T-helper 2 cell treated with Interferon-gamma antibody and Interleukin-4, amounts not matched to agents 100 ng/mL and 5 ng/mL, for 36 hours (primary cell): Measurements from ENCODE around the gene TOMM22. TPM values are rescaled to one million over a fixed set of nuclear protein-coding genes. Genes with fewer than 3 reads are reported as not detected.
"Not testable (repeated sequence)": the region's sequence is repeated elsewhere in the genome, so short reads cannot be mapped to it uniquely, and the experiment has no call there.

Source experiments
- intact Hi-C: fragments of 100-400 bp; cut with micrococcal nuclease; formaldehyde crosslinking; loops from one replicate; pipeline ENCODE4 v1.15.1; 2023
- total RNA-seq: library from RNA; stranded (reverse); gene quantifications from 2 replicates; pipeline ENCODE4 v1.2.3, GENCODE V29; 2022

Gene TOMM22
- total RNA-seq, result 101 and 113 TPM in 2 replicates

GRCh38 chr22:38681582-38682335 is at the start of gene TOMM22:
TSS of gene TOMM22 (plus strand) at chr22:38681957. CDS start at chr22:38681979, 22 bp downstream.
- intact Hi-C loops, result loop anchor here (1.0 to 2.0 kb wide), 2 partner anchors 19 to 24 kb away; partner anchors contain the start of gene JOSD1

- intact Hi-C loops, result no loop called here
Observed at GRCh38 chr22:38632528-38632927, 49.2 kb upstream of the TOMM22 start.

- intact Hi-C loops, result no loop called here
Observed at GRCh38 chr22:38638216-38638615, 43.5 kb upstream of the TOMM22 start.

DNA sequence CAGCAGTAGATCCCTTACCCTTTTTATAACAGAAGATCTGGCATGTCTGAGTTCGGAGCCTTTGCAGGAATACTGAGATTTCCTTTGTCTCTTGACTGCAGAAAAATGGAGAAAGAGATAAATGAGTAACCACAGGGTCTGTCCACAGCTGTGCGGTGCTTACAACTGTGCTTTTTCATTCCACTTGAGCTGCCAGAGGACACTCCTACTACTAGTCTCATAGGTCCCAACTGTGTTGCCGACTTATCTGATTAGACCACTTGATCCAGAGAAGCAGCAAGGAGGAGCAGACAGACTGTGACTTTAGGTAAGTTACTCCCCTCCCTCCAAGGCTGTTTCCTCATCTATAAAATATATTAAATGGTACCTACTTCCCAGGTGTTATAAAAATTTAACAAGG is 43.0 kb upstream of the TOMM22 start:
- intact Hi-C loops, result no loop called here

GRCh38 chr22:38641476-38642040 is 40.2 kb upstream of the TOMM22 start:
- intact Hi-C loops, result no loop called here

DNA sequence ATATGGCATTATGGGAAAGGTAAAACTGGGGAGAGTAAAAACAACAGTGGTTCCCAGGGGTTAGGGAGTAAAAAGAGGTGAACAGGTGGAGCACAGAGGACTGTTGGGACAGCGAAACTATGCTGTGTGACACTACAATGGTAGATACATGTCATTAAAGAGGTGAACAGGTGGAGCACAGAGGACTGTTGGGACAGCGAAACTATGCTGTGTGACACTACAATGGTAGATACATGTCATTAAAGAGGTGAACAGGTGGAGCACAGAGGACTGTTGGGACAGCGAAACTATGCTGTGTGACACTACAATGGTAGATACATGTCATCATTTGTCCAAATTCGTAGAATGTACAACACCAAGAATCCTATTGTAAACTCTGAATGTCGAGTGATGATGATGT is 37.5 kb upstream of the TOMM22 start:
- intact Hi-C loops, result not testable (repeated sequence)

DNA sequence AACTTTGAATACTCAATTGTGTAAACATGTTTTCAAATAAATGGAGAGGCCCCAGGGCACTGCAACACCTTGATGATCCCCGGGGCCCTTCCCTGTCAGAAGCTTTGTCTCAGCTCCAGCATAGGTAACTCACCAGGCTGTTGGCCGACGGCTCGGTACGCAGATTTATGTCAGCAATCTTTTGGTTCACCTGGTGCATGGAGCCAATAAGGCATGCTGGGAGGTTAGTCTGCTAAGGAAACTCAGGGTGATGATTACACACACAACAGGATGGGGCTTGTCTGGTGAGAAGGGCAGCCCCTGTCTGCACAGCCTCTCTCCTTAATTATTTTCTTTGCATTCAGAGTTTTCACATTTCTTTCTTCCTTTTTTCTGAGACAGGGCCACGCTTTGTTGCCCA is 36.3 kb upstream of the TOMM22 start:
- intact Hi-C loops, result no loop called here

DNA sequence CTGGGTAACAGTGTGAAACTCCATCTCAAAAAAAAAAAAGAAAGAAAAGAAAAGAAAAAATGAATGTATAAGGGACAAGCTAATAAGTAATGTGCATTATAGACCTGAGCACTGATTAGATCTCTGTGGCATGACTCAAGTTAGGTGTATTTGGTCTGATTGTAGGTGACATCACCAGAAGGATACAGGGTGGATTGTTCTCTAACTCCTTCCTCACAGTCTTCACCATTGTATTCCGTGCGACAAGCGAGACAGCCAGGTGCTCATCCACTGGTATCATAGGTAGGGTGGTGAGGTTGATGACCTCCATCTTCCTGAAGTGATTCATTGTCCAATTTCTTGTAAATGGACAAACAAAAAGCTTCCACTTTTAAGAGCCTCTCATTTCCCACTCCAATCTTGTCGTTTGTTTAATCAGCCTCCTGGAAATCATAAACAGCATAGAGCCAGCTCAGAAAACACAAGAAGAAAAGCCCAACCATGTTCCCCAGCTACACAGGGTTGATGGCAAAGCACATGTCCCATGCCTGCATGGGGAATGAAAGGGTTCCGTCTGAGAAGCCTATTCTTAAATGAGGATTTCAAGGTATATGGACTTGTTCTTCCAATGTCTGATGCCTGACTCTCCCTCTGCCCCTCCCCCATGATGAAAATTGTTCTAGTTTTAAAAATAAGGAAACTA is 31.8 kb upstream of the TOMM22 start:
- intact Hi-C loops, result no loop called here

GRCh38 chr22:38652859-38653258 is 28.9 kb upstream of the TOMM22 start:
- intact Hi-C loops, result no loop called here

DNA sequence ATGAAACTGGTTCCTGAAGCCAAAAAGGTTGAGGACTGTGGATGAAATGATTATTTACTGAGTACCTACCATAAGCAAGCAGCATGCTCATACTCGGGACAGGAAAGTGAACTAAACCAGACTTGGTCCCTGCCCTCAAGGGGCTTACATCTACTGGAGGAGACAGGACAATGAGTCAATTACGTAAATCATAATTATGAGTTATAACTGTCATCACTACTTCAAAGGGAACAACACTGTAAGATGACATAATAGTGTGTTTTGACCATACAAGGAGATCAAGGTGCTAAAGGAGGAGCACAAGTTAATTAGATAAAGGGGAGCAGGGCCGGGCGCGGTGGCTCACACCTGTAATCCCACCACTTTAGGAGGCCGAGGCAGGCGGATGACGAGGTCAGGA is 28.0 kb upstream of the TOMM22 start:
- intact Hi-C loops, result no loop called here

GRCh38 chr22:38655519-38656255 is 26.1 kb upstream of the TOMM22 start:
- intact Hi-C loops, result loop anchor here (1.0 kb wide), 2 partner anchors 45 to 149 kb away; partner anchors contain the start of genes DDX17 and JOSD1

DNA sequence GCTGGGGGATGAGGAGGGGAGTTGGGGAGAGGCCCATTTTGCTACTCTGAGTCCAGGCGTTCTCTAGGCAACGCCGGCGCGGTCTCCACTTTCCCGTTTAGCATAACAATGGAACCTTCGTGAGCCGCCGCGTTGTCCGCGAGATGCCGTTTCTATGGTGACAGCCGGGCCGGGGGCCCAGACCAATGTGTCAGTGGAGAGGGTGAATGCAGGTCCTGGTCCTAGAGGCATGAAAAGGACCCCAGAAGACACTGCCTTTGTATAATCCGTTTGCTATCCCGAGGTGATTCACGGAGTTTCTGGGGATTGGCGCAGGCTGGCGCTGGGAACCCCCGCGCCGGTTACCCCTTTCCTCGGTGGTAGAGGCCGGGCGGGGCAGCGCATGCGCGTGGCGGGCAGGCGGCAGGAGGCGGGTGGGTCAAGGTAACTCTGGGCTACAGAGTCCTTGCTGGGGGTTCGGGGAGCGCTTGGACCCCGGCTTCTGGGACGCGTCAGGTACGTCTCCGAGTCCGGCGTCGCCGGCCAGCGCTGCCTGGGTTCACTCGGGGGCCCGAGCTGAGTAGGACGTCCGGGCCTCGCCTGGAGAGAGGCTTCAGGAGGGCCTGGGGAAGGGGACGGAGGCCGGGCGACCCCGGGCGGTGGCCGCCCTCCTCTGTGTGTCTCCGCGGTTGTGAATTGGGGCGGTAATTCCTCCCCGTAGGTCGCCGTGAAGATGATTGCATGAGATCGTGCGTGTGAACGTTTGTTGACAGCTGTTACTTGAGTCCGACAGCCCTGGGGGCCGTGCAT is 25.3 kb upstream of the TOMM22 start, which contains the start of the genes CBY1 and FAM227A:
Gene CBY1, plus strand, starts transcription at position 383 of the 789 bp plus-strand sequence. CDS start 11,417 bp downstream, outside the sequence.
Gene FAM227A, minus strand, starts transcription at position 137 of the 789 bp plus-strand sequence. CDS start 6,224 bp downstream, outside the sequence.
- intact Hi-C loops, result loop anchor here (1.0 kb wide), 3 partner anchors 25 to 150 kb away; partner anchors contain the start of genes DDX17, JOSD1 and TOMM22

GRCh38 chr22:38657045-38657909 is 24.5 kb upstream of the TOMM22 start:
- intact Hi-C loops, result loop anchor here (1.0 kb wide), 1 partner anchor 24 kb away; the partner anchor contains the start of gene TOMM22

DNA sequence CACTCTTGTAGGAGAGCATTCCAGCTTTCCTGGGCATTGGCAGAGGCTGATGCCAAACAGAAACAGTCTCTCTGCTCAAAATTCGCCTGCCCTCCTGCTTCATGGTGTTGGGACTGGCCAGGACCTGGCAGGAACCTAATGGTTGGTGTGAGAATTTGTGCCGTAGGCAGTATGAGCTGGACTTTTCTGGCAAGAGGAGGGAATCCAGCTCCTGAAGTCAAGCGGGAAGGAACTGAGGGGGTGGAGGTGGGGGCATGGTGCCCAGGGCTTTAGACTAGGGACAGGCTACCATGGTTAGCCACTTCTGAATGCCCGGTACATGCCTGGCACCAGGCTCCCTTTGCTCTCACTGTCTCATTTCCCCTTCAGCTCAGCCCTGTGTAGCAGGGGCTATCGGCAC is 6.9 kb upstream of the TOMM22 start:
- intact Hi-C loops, result no loop called here

DNA sequence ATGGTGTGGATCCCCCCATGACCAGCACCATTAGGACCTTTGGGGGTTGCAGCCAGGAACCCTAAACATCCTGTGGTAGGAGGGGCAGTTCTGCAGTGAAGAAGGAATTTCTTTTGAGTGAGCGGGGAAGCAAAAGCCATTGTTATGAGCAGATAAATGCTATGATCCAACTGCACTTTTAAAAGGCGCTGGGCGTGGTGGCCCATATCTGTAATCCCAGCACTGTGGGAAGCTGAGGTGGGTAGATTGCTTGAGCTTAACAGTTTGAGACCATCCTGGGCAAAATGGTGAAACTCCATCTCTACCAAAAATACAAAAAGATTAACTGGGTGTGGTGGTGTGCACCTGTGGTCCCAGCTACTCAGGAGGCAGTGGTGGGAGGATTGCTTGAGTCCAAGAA is 5.9 kb upstream of the TOMM22 start:
- intact Hi-C loops, result no loop called here

- intact Hi-C loops, result no loop called here
Observed at GRCh38 chr22:38684895-38685294, 3.1 kb downstream of the TOMM22 start.

GRCh38 chr22:38685761-38686160 is 4.0 kb downstream of the TOMM22 start:
- intact Hi-C loops, result no loop called here

- intact Hi-C loops, result no loop called here
Observed at GRCh38 chr22:38689651-38690050, 7.9 kb downstream of the TOMM22 start.

DNA sequence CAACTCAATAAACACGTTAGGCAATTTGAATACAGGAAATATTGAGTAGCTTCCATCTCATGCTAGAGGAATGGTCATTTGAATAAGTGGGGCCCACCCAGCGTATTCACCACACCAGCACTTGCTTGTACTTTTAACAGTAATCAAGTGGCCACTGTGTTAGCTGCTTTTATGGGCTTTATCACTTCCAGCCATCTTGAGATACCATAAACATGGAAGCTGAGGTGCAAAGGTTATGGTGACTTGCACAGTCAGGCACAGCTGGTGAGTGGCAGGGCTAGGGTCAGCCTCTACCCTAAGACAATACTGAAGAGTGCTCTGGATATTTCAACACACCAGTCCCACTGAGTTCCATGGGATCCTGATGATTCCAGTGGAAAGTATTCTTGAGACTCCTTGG is 12.3 kb downstream of the TOMM22 start:
- intact Hi-C loops, result no loop called here
